H1 (cell line): ENCODE data around the gene IFT27. TPM values are rescaled to one million over a fixed set of nuclear protein-coding genes. Genes with fewer than 3 reads are reported as not detected.
A peak's percentile ranks its signal among the peaks of the same experiment; 100 is the strongest.

Experiments used
- CTCF ChIA-PET: fragments of 300-600 bp; sonication (Branson Sonifier 250); formaldehyde crosslinking; loops from one replicate; lab custom pipeline; 2021; ENCODE audit not compliant: partially characterized antibody; lab: Charles Lee
- POLR2A ChIA-PET: fragments of 300-600 bp; sonication (Branson Sonifier 250); formaldehyde crosslinking; loops from one replicate; lab custom pipeline; 2021; ENCODE audit warnings: inconsistent platforms; ENCODE audit not compliant: partially characterized antibody; lab: Charles Lee
- DNase-seq, 2 experiments: peaks; one replicate each; pipeline versions ENCODE4 v3.0.0 to v3.0.0-alpha.2; 2010 to 2022; ENCODE audit warnings: low spot score in 2 of 2, low read depth in 1 of 2, mixed read lengths in 1 of 2
- FAIRE-seq: peaks from 2 replicates; lab custom pipeline; 2011; peaks lifted over from hg19 to GRCh38; lab: Jason Lieb, UNC
- H2AFZ ChIP-seq: 2 replicates; pipeline ENCODE4 v1.8.1; 2012; ENCODE audit warnings: low read length, inconsistent platforms
- H2AK5ac ChIP-seq: 2 replicates; pipeline ENCODE4 v1.6.1; 2013; ENCODE audit warnings: low read depth, low read length
- H2BK120ac ChIP-seq: replicated peaks from 2 replicates; pipeline ENCODE3; 2013; ENCODE audit warnings: low read depth, low read length, inconsistent platforms
- H2BK12ac ChIP-seq: 2 replicates; pipeline ENCODE4 v1.6.1; 2013; ENCODE audit warnings: low read depth, low read length
- H2BK15ac ChIP-seq: 2 replicates; pipeline ENCODE4 v1.6.1; 2013; ENCODE audit warnings: low read length
- H2BK20ac ChIP-seq: 2 replicates; pipeline ENCODE4 v1.6.1; 2013; ENCODE audit warnings: low read length
- H2BK5ac ChIP-seq: 2 replicates; pipeline ENCODE4 v1.6.1; 2013; ENCODE audit warnings: low read depth, low read length
- H3K14ac ChIP-seq: 2 replicates; pipeline ENCODE4 v1.6.1; 2013; ENCODE audit warnings: inconsistent platforms; ENCODE audit not compliant: insufficient read length
- H3K18ac ChIP-seq: 2 replicates; pipeline ENCODE4 v1.6.1; 2013; ENCODE audit warnings: low read length; ENCODE audit errors: extremely low read depth
- H3K23ac ChIP-seq: 2 replicates; pipeline ENCODE4 v1.6.1; 2013; ENCODE audit warnings: inconsistent platforms; ENCODE audit not compliant: insufficient read length
- H3K23me2 ChIP-seq: 2 replicates; pipeline ENCODE4 v1.6.1; 2013; ENCODE audit warnings: low read depth, low read length
- H3K27ac ChIP-seq: 2 replicates; pipeline ENCODE4 v1.6.1; 2011; ENCODE audit warnings: low read depth, low read length, inconsistent platforms
- H3K27me3 ChIP-seq, 4 experiments: replicated peaks in 1 of 4; 1 replicate in 1 of 4; 2 replicates in 3 of 4; pipeline versions ENCODE4 v1.6.1 to v1.8.1; 2011 to 2013; ENCODE audit warnings: low read length in 3 of 4, mild to moderate bottlenecking in 3 of 4, inconsistent platforms in 2 of 4, mixed read lengths in 2 of 4, moderate library complexity in 1 of 4; ENCODE audit not compliant: control insufficient read depth in 3 of 4, insufficient read depth in 3 of 4; ENCODE audit errors: extremely low read depth in 1 of 4
- H3K36me3 ChIP-seq, 4 experiments: 2 replicates each; pipeline versions ENCODE4 v1.6.1 to v1.8.1; 2011 to 2013; ENCODE audit warnings: mild to moderate bottlenecking in 4 of 4, low read length in 3 of 4, moderate library complexity in 2 of 4, control low read depth in 1 of 4, inconsistent platforms in 1 of 4; ENCODE audit not compliant: insufficient read depth in 4 of 4, control insufficient read depth in 2 of 4
- H3K4ac ChIP-seq: replicated peaks from 2 replicates; pipeline ENCODE3; 2013; ENCODE audit warnings: low read length, low read depth, mixed read lengths, inconsistent platforms; ENCODE audit not compliant: insufficient read length
- H3K4me1 ChIP-seq, 4 experiments: replicated peaks in 1 of 4; 1 replicate in 1 of 4; 2 replicates in 3 of 4; pipeline versions ENCODE4 v1.6.1 to v1.8.1; 2011 to 2013; ENCODE audit warnings: low read length in 3 of 4, inconsistent platforms in 2 of 4, mixed read lengths in 1 of 4; ENCODE audit not compliant: insufficient read depth in 4 of 4, control insufficient read depth in 3 of 4
- H3K4me2 ChIP-seq, 2 experiments: 2 replicates each; pipeline versions ENCODE4 v1.6.1 to v1.8.1; 2011 to 2013; ENCODE audit warnings: low read depth in 2 of 2, low read length in 2 of 2, control low read depth in 1 of 2, inconsistent platforms in 1 of 2, mild to moderate bottlenecking in 1 of 2; ENCODE audit not compliant: insufficient read depth in 1 of 2
- H3K4me3 ChIP-seq, 4 experiments: fragments of 200-600, 300-600 bp in 1 of 4; sonication (generic), shearing (Covaris generic), sonication (Bioruptor Twin) in 1 of 4; 2 replicates each; pipeline versions ENCODE4 v1.5.1 to v1.8.1; 2011 to 2016; ENCODE audit warnings: low read length in 4 of 4, low read depth in 3 of 4, control low read depth in 2 of 4, inconsistent platforms in 2 of 4, mild to moderate bottlenecking in 2 of 4, mixed read lengths in 1 of 4, moderate library complexity in 1 of 4; ENCODE audit not compliant: insufficient read depth in 2 of 4; ENCODE audit errors: extremely low read depth in 1 of 4
- H3K56ac ChIP-seq: replicated peaks from 2 replicates; pipeline ENCODE3; 2013; ENCODE audit warnings: low read depth, mild to moderate bottlenecking, mixed read lengths, low read length, inconsistent platforms; ENCODE audit not compliant: insufficient read length
- H3K79me1 ChIP-seq: 2 replicates; pipeline ENCODE4 v1.6.1; 2013; ENCODE audit warnings: low read depth, low read length, control low read depth
- H3K79me2 ChIP-seq, 2 experiments: 2 replicates each; pipeline versions ENCODE4 v1.6.1 to v1.8.1; 2012 to 2013; ENCODE audit warnings: low read length in 2 of 2, mild to moderate bottlenecking in 2 of 2, inconsistent platforms in 1 of 2; ENCODE audit not compliant: insufficient read depth in 2 of 2, control insufficient read depth in 1 of 2
- H3K9ac ChIP-seq, 4 experiments: replicated peaks in 1 of 4; 1 replicate in 1 of 4; 2 replicates in 3 of 4; pipeline versions ENCODE4 v1.6.1 to v1.8.1; 2011 to 2013; ENCODE audit warnings: low read depth in 3 of 4, low read length in 3 of 4, control low read depth in 2 of 4, mild to moderate bottlenecking in 2 of 4, moderate library complexity in 2 of 4, inconsistent platforms in 1 of 4; ENCODE audit errors: extremely low read depth in 1 of 4
- H3K9me3 ChIP-seq, 2 experiments: 2 replicates each; pipeline versions ENCODE4 v1.6.1 to v1.8.1; 2012 to 2013; ENCODE audit warnings: mild to moderate bottlenecking in 2 of 2, moderate library complexity in 2 of 2, control low read depth in 1 of 2, inconsistent platforms in 1 of 2, low read depth in 1 of 2, low read length in 1 of 2, mixed read lengths in 1 of 2; ENCODE audit not compliant: insufficient read depth in 2 of 2
- H4K20me1 ChIP-seq, 2 experiments: replicated peaks in 1 of 2; 2 replicates each; pipeline versions ENCODE3 to v1.8.1; 2011 to 2013; ENCODE audit warnings: inconsistent platforms in 2 of 2, low read length in 2 of 2, mild to moderate bottlenecking in 1 of 2; ENCODE audit not compliant: insufficient read depth in 2 of 2, control insufficient read depth in 1 of 2
- H4K5ac ChIP-seq: 2 replicates; pipeline ENCODE4 v1.6.1; 2013; ENCODE audit warnings: low read length, low read depth, mixed read lengths, inconsistent platforms; ENCODE audit not compliant: insufficient read length
- H4K8ac ChIP-seq: 2 replicates; pipeline ENCODE4 v1.8.0; 2013; ENCODE audit warnings: mild to moderate bottlenecking, moderate library complexity, low read length, inconsistent platforms; ENCODE audit not compliant: insufficient read depth; ENCODE audit errors: extremely low read depth
- H4K91ac ChIP-seq: replicated peaks from 2 replicates; pipeline ENCODE3; 2013; ENCODE audit warnings: low read length, mixed read lengths, inconsistent platforms; ENCODE audit not compliant: insufficient read length
- BACH1 ChIP-seq: IDR thresholded peaks from 2 replicates; pipeline ENCODE4 v1.6.1; 2012; ENCODE audit warnings: low read length, improper control_type of control experiment
- CBX8 ChIP-seq: fragments of 300-800, 300-1000 bp; sonication (generic); IDR thresholded peaks from 2 replicates; pipeline ENCODE4 v1.7.1; 2016; ENCODE audit warnings: low read depth, low read length, borderline replicate concordance
- CHD1 ChIP-seq: IDR thresholded peaks from 2 replicates; pipeline ENCODE4 v1.6.1; 2012; ENCODE audit warnings: low read depth, low read length, improper control_type of control experiment
- CTCF ChIP-seq, 3 experiments: IDR thresholded peaks; 1 replicate in 2 of 3; 2 replicates in 1 of 3; pipeline versions ENCODE4 v1.5.1 to v1.6.1; 2011; ENCODE audit warnings: low read length in 3 of 3, mild to moderate bottlenecking in 3 of 3, inconsistent platforms in 2 of 3, low read depth in 1 of 3, moderate library complexity in 1 of 3; ENCODE audit not compliant: insufficient read depth in 1 of 3; ENCODE audit errors: control extremely low read depth in 1 of 3
- RAD21 ChIP-seq, 2 experiments: IDR thresholded peaks in 1 of 2; conservative IDR thresholded peaks in 1 of 2; 2 replicates each; pipeline ENCODE4 v1.6.1; 2011; ENCODE audit warnings: low read depth in 2 of 2, low read length in 2 of 2, improper control_type of control experiment in 1 of 2, inconsistent platforms in 1 of 2, mild to moderate bottlenecking in 1 of 2, moderate library complexity in 1 of 2
- RNF2 ChIP-seq: fragments of 200-900, 300-1000 bp; sonication (generic); IDR thresholded peaks from 2 replicates; pipeline ENCODE4 v1.7.1; 2016; ENCODE audit warnings: borderline replicate concordance, low read depth, mild to moderate bottlenecking, antibody characterized with exemption, low read length; ENCODE audit not compliant: poor library complexity, severe bottlenecking; ENCODE audit errors: missing control alignments
- SIN3A ChIP-seq, 2 experiments: IDR thresholded peaks in 1 of 2; conservative IDR thresholded peaks in 1 of 2; 2 replicates each; pipeline ENCODE4 v1.6.1; 2011 to 2012; ENCODE audit warnings: low read length in 2 of 2, improper control_type of control experiment in 1 of 2, low read depth in 1 of 2, mild to moderate bottlenecking in 1 of 2
- YY1 ChIP-seq: IDR thresholded peaks from 2 replicates; pipeline ENCODE4 v1.6.1; 2011; ENCODE audit warnings: low read depth, mild to moderate bottlenecking, low read length
- WGBS, 2 experiments: shearing (Covaris generic) in 1 of 2; methylation state at CpG; one replicate each; pipeline versions ENCODE4 v1.1.6 to v1.1.7; 2013 to 2015; ENCODE audit warnings: low lambda C conversion rate in 2 of 2, mixed read lengths in 2 of 2, inconsistent platforms in 1 of 2, low coverage in 1 of 2, missing lambda C conversion rate in 1 of 2; ENCODE audit not compliant: insufficient replicate concordance in 2 of 2, insufficient coverage in 1 of 2, insufficient read length in 1 of 2; ENCODE audit errors: extremely low coverage in 1 of 2, missing lambda C conversion rate in 1 of 2; 5-methylcytosine and 5-hydroxymethylcytosine counted together
- polyA plus RNA-seq, 7 experiments: library from polyadenylated mRNA; depleted of rRNA in 3 of 7; stranded (reverse) in 5 of 7; unstranded in 2 of 7; fragments of >200 nt in 5 of 7; fragments of 200-250 nt in 2 of 7; gene quantifications; 1 replicate in 5 of 7; 2 replicates in 1 of 7; 4 replicates in 1 of 7; pipeline versions ENCODE4 v1.2.1 to v1.2.3, GENCODE V29; 2011 to 2013; ENCODE audit warnings: missing spikeins in 2 of 7, mixed read lengths in 2 of 7
- total RNA-seq: library from RNA; stranded (reverse); fragmentation: NEBNext Ultra II Directional; extraction: Animal tissue kit (Norgen Biotek cat#: 25700); gene quantifications from 2 replicates; pipeline ENCODE4 v1.2.1, GENCODE V29; 2021

The IFT27 gene
- total and polyA plus RNA-seq, 2 of the 8 experiments (the other 6 are each of a cell fraction or from before 2014, with no cell fraction given), result 36.4 to 46.2 TPM

DNA sequence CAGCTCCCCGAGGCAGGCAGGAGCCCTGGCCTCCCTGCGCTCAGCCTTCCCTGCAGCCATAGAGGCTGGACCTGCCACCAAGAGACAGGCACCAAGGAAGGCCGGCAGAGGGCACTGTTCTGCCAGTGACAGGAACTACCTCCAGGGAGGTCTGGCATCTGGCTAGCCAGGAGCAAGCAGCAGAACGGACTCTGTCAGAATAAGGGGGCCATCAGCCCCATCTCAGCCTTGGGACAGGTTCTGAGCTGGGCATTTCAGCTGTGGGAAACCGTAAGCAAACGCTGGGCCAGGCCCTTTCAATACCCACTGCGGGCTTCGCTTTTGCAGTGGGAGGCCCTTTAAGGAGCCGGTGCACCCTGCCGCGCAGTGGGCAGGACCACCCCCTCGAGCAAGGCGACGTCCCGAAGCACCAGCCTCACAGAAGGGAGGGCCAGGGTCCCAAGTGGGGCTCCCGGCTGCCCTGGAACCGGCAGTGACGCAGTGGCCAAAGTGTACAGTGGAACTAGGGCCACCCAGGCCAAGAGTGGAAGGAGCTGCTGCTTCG lies 18.2 kb downstream of the IFT27 start:
- Histone ChIP-seq H3K18ac (no peak overlapping the region), H4K20me1 (peaks cover 0 to 2% of the 10 kb centered on the region in 2 experiments), H3K4me1 (peaks cover 0 to 7% (median 0%) of the 10 kb centered on the region in 4 experiments; a peak in 2 of 7 replicates), H4K8ac (0 out of 2 replicates have a peak overlapping the region, but pooled peaks have one; percentile 52), H3K36me3 (peaks cover 3 to 6% (median 4%) of the 10 kb centered on the region in 4 experiments; a peak in 4 of 8 replicates), H2BK120ac (no peak overlapping the region), H2AK5ac (no peak overlapping the region), H3K27ac (no peak overlapping the region), H4K5ac (no peak overlapping the region), H2BK12ac (no peak overlapping the region), H3K9ac (no peak overlapping the region), H3K79me1 (no peaks in the 10 kb centered on the region), H3K9me3 (no peaks in the 10 kb centered on the region), H2BK20ac (no peak overlapping the region), H2BK15ac (no peak overlapping the region), H3K79me2 (no peaks in the 10 kb centered on the region), H3K4ac (no peak overlapping the region), H3K23me2 (no peaks in the 10 kb centered on the region), H3K4me3 (no peak overlapping the region), H2BK5ac (no peak overlapping the region), H3K4me2 (no peak overlapping the region), H4K91ac (no peak overlapping the region), H3K27me3 (peaks cover 0 to 3% (median 0%) of the 10 kb centered on the region in 4 experiments; a peak in 2 of 7 replicates), H3K14ac (no peak overlapping the region), H3K23ac (no peak overlapping the region), H3K56ac (no peak overlapping the region), H2AFZ (no peak overlapping the region)
- DNase-seq (peak; percentile 63 to 92), FAIRE-seq (no peak)
- ChIA-PET POLR2A (interaction anchor here (1.0 kb wide), 1 partner anchor 15 kb away, joined by 4 read pairs; no protein-coding TSS in a partner anchor), CTCF (interaction anchor here (0.7 to 6.4 kb wide), 52 partner anchors 8 to 259 kb away, joined by 3 to 60 read pairs (median 4); partner anchors contain the start of genes IFT27 and NCF4)
- 78% methylated on average over 19 of the region's 19 CpGs; no CpG with 5 or more reads in 1 of the 2 experiments for WGBS, 2 experiments
- peak; percentile 57; the same call in 1 of the 2 replicates for TF ChIP-seq YY1
- TF ChIP-seq RAD21 (IDR thresholded peaks at IDR 0.05 in 1 of 2, conservative IDR thresholded peaks at IDR 0.05 in 1 of 2; ENCODE audit: low read depth in 2 of 2, low read length in 2 of 2), result peak; percentile 83 to 91
- TF ChIP-seq BACH1, result no peak
- 0 out of 4 replicates have a peak, but pooled peaks of 1 of the 2 experiments have one; percentile 30 for TF ChIP-seq SIN3A (conservative IDR thresholded peaks at IDR 0.05 in 1 of 2, IDR thresholded peaks at IDR 0.05 in 1 of 2; ENCODE audit: low read depth in 1 of 2, low read length in 2 of 2)
- no peak for TF ChIP-seq RNF2
- TF ChIP-seq CBX8, result no peak
- TF ChIP-seq CHD1, result no peak
- TF ChIP-seq CTCF (IDR thresholded peaks at IDR 0.05; ENCODE audit: control extremely low read depth in 1 of 3, insufficient read depth in 1 of 3, low read depth in 1 of 3, low read length in 3 of 3), result peak; percentile 90 to 95 (median 95)
